GM19035 (cell line): ENCODE results near the gene CDKL4.
"Not testable (repeated sequence)": the region's sequence is repeated elsewhere in the genome, so short reads cannot be mapped to it uniquely, and the experiment has no call there.

ENCODE experiments used
- ATAC-seq: cut with Tn5 transposase; IDR thresholded peaks from one replicate; pipeline ENCODE4 v1.9.1; 2021; ENCODE audit not compliant: unreplicated experiment

The CDKL4 gene

GRCh38 chr2:39179974-39180960 lies 63.5 kb downstream of the CDKL4 start:
- no peak for ATAC-seq

- no peak for ATAC-seq
Measured at GRCh38 chr2:39178756-39179155, 65.0 kb downstream of the CDKL4 start.

GRCh38 chr2:39176997-39177396 lies 66.8 kb downstream of the CDKL4 start:
- no peak for ATAC-seq

- ATAC-seq = no peak
Measured at GRCh38 chr2:39175026-39175812, 68.6 kb downstream of the CDKL4 start.

- ATAC-seq = no peak
Measured at GRCh38 chr2:39174022-39174421, 69.7 kb downstream of the CDKL4 start.

- not testable (repeated sequence) for ATAC-seq
Measured at GRCh38 chr2:39172047-39172706, 71.6 kb downstream of the CDKL4 start.

GRCh38 chr2:39171621-39172020 lies 72.1 kb downstream of the CDKL4 start:
- ATAC-seq = no peak

GRCh38 chr2:39164089-39164488 lies 79.7 kb downstream of the CDKL4 start:
- no peak for ATAC-seq

GRCh38 chr2:39160982-39161381 lies 82.8 kb downstream of the CDKL4 start:
- no peak for ATAC-seq

- ATAC-seq = no peak
Measured at GRCh38 chr2:39159283-39159682, 84.5 kb downstream of the CDKL4 start.

- ATAC-seq = no peak
Measured at GRCh38 chr2:39158351-39158750, 85.4 kb downstream of the CDKL4 start.

- no peak for ATAC-seq
Measured at GRCh38 chr2:39156846-39157245, 86.9 kb downstream of the CDKL4 start.

GRCh38 chr2:39156107-39156506 lies 87.7 kb downstream of the CDKL4 start:
- ATAC-seq = no peak

- ATAC-seq = not testable (repeated sequence)
Measured at GRCh38 chr2:39155573-39155972, 88.2 kb downstream of the CDKL4 start.

- ATAC-seq = no peak
Measured at GRCh38 chr2:39154944-39155343, 88.8 kb downstream of the CDKL4 start.

- no peak for ATAC-seq
Measured at GRCh38 chr2:39153312-39153711, 90.5 kb downstream of the CDKL4 start.

- ATAC-seq = no peak
Measured at GRCh38 chr2:39152504-39152903, 91.3 kb downstream of the CDKL4 start.

GRCh38 chr2:39150890-39151497 lies 92.8 kb downstream of the CDKL4 start:
- no peak for ATAC-seq

GRCh38 chr2:39150102-39150562 lies 93.6 kb downstream of the CDKL4 start:
- no peak for ATAC-seq

GRCh38 chr2:39146630-39147029 lies 97.1 kb downstream of the CDKL4 start:
- no peak for ATAC-seq

GRCh38 chr2:39145906-39146421 lies 97.8 kb downstream of the CDKL4 start:
- ATAC-seq = no peak
